MV-4-11 (cell line): ENCODE measurements around the gene SPIRE1.

Source experiments
- DNase-seq: peaks from one replicate; lab custom pipeline; 2025; lab: John Stamatoyannopoulos, UW

SPIRE1 gene

GRCh38 chr18:12657684-12658425 is at the start of gene SPIRE1:
SPIRE1 (minus strand) TSS chr18:12658107; CDS start chr18:12657866, 241 bp downstream.
- DNase-seq = no peak

- DNase-seq = no peak
Measured at GRCh38 chr18:12703664-12704063, 45.8 kb upstream of the SPIRE1 start.

- DNase-seq = no peak
Measured at GRCh38 chr18:12703096-12703567, 45.2 kb upstream of the SPIRE1 start.

- DNase-seq = peak; percentile 69
Measured at GRCh38 chr18:12702221-12703095, 44.6 kb upstream of the SPIRE1 start, which contains the start of the genes CEP76 and PSMG2. CEP76 (minus strand) TSS chr18:12702723; CDS start chr18:12702548, 175 bp downstream. PSMG2 (plus strand) TSS chr18:12703042; CDS start chr18:12703108, 66 bp downstream.

- DNase-seq = no peak
Measured at GRCh38 chr18:12701161-12701560, 43.3 kb upstream of the SPIRE1 start.

GRCh38 chr18:12699747-12700146 is 41.8 kb upstream of the SPIRE1 start:
- DNase-seq = no peak

- no peak for DNase-seq
Measured at GRCh38 chr18:12694032-12694431, 36.1 kb upstream of the SPIRE1 start.

GRCh38 chr18:12692206-12692605 is 34.3 kb upstream of the SPIRE1 start:
- DNase-seq = no peak

GRCh38 chr18:12689256-12689850 is 31.4 kb upstream of the SPIRE1 start:
- DNase-seq = peak; percentile 28

GRCh38 chr18:12686100-12686499 is 28.2 kb upstream of the SPIRE1 start:
- DNase-seq = peak; percentile 14

GRCh38 chr18:12679183-12679786 is 21.4 kb upstream of the SPIRE1 start:
- peak; percentile 38 for DNase-seq

- DNase-seq = no peak
Measured at GRCh38 chr18:12668041-12668440, 10.1 kb upstream of the SPIRE1 start.

- DNase-seq = peak; percentile 19
Measured at GRCh38 chr18:12659904-12660605, 2.1 kb upstream of the SPIRE1 start.

GRCh38 chr18:12658426-12659138 is 675 bp upstream of the SPIRE1 start:
- no peak for DNase-seq

GRCh38 chr18:12656938-12657683 is 796 bp downstream of the SPIRE1 start:
- no peak for DNase-seq

GRCh38 chr18:12656605-12656937 is 1.3 kb downstream of the SPIRE1 start:
- no peak for DNase-seq

- DNase-seq = no peak
Measured at GRCh38 chr18:12654971-12655370, 2.9 kb downstream of the SPIRE1 start.

- DNase-seq = peak; percentile 82
Measured at GRCh38 chr18:12652861-12653401, 5.0 kb downstream of the SPIRE1 start.

GRCh38 chr18:12651651-12652050 is 6.3 kb downstream of the SPIRE1 start:
- no peak for DNase-seq

GRCh38 chr18:12647773-12648172 is 10.1 kb downstream of the SPIRE1 start:
- DNase-seq = no peak
